Measurements from ENCODE around the gene HBG2.

DNA sequence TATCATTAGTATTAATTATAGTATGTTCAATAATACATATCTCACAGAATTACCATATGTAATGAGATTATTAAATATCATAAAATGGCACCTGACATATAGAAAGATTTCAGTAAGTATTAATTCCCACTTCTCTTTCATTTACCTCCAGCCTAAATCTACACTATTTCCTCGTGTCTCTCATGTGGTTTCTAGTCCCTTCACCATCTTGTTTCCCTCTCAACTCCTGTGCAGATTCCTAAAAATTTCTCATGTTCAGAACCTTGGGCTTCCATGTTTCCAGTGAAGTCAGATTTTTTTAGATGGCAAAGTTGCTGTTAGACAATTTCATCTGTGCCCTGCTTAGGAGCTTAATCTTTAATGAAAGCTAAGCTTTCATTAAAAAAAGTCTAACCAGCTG lies 29.3 kb upstream of the HBG2 start:
- TF ChIP-seq, protein P1, sequence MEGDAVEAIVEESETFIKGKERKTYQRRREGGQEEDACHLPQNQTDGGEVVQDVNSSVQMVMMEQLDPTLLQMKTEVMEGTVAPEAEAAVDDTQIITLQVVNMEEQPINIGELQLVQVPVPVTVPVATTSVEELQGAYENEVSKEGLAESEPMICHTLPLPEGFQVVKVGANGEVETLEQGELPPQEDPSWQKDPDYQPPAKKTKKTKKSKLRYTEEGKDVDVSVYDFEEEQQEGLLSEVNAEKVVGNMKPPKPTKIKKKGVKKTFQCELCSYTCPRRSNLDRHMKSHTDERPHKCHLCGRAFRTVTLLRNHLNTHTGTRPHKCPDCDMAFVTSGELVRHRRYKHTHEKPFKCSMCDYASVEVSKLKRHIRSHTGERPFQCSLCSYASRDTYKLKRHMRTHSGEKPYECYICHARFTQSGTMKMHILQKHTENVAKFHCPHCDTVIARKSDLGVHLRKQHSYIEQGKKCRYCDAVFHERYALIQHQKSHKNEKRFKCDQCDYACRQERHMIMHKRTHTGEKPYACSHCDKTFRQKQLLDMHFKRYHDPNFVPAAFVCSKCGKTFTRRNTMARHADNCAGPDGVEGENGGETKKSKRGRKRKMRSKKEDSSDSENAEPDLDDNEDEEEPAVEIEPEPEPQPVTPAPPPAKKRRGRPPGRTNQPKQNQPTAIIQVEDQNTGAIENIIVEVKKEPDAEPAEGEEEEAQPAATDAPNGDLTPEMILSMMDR (IDR thresholded peaks at IDR 0.05; ENCODE audit: poor library complexity) = no peak
- TF ChIP-seq EZH2 (IDR thresholded peaks at IDR 0.05; ENCODE audit: borderline replicate concordance) = no peak
- no peak for TF ChIP-seq EZH2phosphoT487 (IDR thresholded peaks at IDR 0.05; ENCODE audit: low read depth, severe bottlenecking, unreplicated experiment)
